Stimulated activated CD4-positive, alpha-beta T cell treated with anti-CD3 and anti-CD28 coated beads, TNF-alpha, amount 100 ng/mL, for 48 hours (primary cell): ENCODE results near the gene PIK3C3.

Experiments
- DNase-seq, 3 donors: peaks; one replicate each; pipeline ENCODE4 v3.0.0-alpha.2; 2020; ENCODE audit warnings: low read depth in 3 of 3

PIK3C3 gene

DNA sequence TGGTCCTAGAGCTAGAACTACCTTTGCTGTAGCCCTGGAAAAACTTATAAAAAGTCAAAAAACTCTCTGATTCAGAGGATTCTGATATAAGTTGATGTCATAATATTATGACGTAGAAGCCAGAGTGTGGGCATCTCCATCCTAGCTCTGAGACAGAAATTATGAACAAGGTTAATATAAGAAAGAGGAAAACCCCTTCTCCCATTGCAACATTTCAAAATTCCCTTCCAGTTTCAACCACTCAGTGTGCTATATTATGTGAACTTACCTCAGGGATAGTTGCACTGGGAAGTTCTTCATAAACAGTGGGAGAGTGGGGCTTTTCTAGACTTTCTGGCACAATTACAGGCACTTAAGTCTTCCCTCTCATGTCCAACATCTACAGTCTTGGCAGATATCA, 171.6 kb downstream of the PIK3C3 start:
- DNase-seq: no peak

DNA sequence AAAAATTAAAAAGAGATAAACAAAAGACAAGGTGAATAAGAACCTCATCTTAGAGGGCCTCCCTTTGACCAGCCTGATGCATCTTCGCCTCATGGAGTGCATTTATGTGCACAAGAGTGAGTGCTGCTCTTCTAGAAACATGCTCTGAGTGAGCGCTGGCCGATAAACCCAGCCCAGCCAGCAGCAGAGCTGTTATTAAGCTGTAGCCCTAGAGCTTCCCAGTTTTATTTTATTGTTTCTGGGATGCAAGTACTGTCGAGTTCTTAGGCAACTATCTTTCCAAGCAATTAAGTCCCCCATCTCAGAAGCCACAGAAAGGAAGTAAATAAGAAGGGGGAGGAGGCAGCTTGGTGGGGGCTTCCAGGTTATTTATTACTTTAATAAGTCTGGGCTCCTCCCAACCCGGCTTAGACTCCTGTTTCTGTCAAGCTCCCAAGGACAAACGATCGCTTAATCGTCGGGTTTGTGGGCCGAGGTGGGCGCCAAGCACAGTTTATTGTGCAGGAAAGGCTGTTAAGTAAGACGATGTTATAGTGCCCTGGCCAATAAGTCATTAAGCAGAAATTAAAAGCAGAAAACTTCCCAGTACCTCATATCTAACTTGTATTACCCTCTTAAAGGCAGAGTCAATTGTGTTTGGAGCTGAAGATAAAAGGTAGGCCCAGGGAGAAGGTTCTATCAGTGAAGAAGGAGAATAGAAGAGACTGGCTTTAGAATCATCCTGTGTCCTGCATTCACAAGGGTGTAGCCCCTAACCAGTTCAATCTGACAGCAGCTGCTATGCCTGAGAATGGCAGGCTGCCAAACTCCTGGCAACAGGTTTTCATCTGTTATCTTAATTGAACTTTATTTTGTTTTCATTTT, 176.3 kb downstream of the PIK3C3 start:
- no peak for DNase-seq

DNA sequence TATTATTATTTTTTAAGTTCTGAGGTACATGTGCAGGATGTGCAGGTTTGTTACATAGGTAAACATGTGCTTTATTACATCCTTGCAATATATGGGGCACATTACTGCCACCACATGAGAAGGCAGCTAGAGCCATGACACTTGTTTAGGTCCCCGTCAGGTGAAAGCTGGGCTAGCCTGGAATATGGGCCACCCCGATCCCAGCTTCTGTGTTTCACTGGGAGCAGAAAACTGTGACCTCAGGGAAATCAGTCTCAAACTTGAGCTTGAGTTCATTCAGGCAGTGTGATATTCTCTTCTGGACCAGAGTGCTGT, 176.9 kb downstream of the PIK3C3 start:
- DNase-seq: no peak
